Liver (tissue), 9 donors: Measurements from ENCODE around the gene ZDHHC19. TPM values are rescaled to one million over a fixed set of nuclear protein-coding genes. Genes with fewer than 3 reads are reported as not detected.

ENCODE experiments used
- DNase-seq: peaks from one replicate; pipeline ENCODE4 v3.0.0-alpha.2; 2017; ENCODE audit warnings: low spot score
- H3K27ac ChIP-seq, 2 donors: one replicate each; pipeline ENCODE4 v1.7.0; 2013; ENCODE audit warnings: inconsistent platforms in 2 of 2, low read length in 2 of 2, control low read depth in 1 of 2, low read depth in 1 of 2, mild to moderate bottlenecking in 1 of 2
- H3K27me3 ChIP-seq, 4 donors: one replicate each; pipeline versions ENCODE4 v1.6.1 to v1.7.0; 2013; ENCODE audit warnings: low read length in 3 of 4, inconsistent platforms in 1 of 4, mild to moderate bottlenecking in 1 of 4, moderate library complexity in 1 of 4; ENCODE audit not compliant: control insufficient read depth in 4 of 4, insufficient read depth in 4 of 4
- H3K36me3 ChIP-seq, 4 donors: one replicate each; pipeline versions ENCODE4 v1.6.1 to v1.7.0; 2013; ENCODE audit warnings: low read length in 3 of 4, mild to moderate bottlenecking in 3 of 4, low read depth in 1 of 4, moderate library complexity in 1 of 4; ENCODE audit not compliant: control insufficient read depth in 4 of 4, insufficient read depth in 3 of 4
- H3K4me1 ChIP-seq, 4 donors: one replicate each; pipeline versions ENCODE4 v1.6.1 to v1.7.0; 2013; ENCODE audit warnings: low read length in 3 of 4, mild to moderate bottlenecking in 3 of 4, moderate library complexity in 1 of 4; ENCODE audit not compliant: control insufficient read depth in 4 of 4, insufficient read depth in 4 of 4
- H3K4me3 ChIP-seq, 3 donors: one replicate each; pipeline versions ENCODE4 v1.6.1 to v1.7.0; 2013; ENCODE audit warnings: low read length in 3 of 3, control low read depth in 1 of 3, low read depth in 1 of 3, mild to moderate bottlenecking in 1 of 3
- H3K9ac ChIP-seq, 2 donors: one replicate each; pipeline ENCODE4 v1.7.0; 2013; ENCODE audit warnings: low read length in 2 of 2, mild to moderate bottlenecking in 2 of 2, moderate library complexity in 2 of 2, control low read depth in 1 of 2, low read depth in 1 of 2
- H3K9me3 ChIP-seq, 4 donors: one replicate each; pipeline versions ENCODE4 v1.6.1 to v1.7.0; 2013; ENCODE audit warnings: low read length in 3 of 4; ENCODE audit not compliant: control insufficient read depth in 4 of 4
- FOXA1 ChIP-seq: IDR thresholded peaks from 2 replicates; pipeline ENCODE4 v1.6.1; 2016; ENCODE audit warnings: antibody characterized with exemption
- FOXA2 ChIP-seq: IDR thresholded peaks from 2 replicates; pipeline ENCODE4 v1.6.1; 2016; ENCODE audit warnings: antibody characterized with exemption
- GABPA ChIP-seq, 2 donors: IDR thresholded peaks in 1 of 2; conservative IDR thresholded peaks in 1 of 2; 2 replicates each; pipeline ENCODE4 v1.6.1; 2016; ENCODE audit warnings: antibody characterized with exemption in 2 of 2, mild to moderate bottlenecking in 1 of 2, moderate library complexity in 1 of 2
- HNF4A ChIP-seq, 2 donors: conservative IDR thresholded peaks; 2 replicates each; pipeline ENCODE4 v1.6.1; 2016; ENCODE audit warnings: antibody characterized with exemption in 2 of 2, mild to moderate bottlenecking in 2 of 2
- HNF4G ChIP-seq: IDR thresholded peaks from 2 replicates; pipeline ENCODE4 v1.6.1; 2016; ENCODE audit warnings: antibody characterized with exemption
- JUND ChIP-seq, 2 donors: IDR thresholded peaks; 2 replicates each; pipeline ENCODE4 v1.6.1; 2016; ENCODE audit warnings: antibody characterized with exemption in 2 of 2
- MAX ChIP-seq: IDR thresholded peaks from 2 replicates; pipeline ENCODE4 v1.6.1; 2016; ENCODE audit warnings: antibody characterized with exemption
- NR2F2 ChIP-seq: IDR thresholded peaks from 2 replicates; pipeline ENCODE4 v1.6.1; 2016; ENCODE audit warnings: antibody characterized with exemption
- RAD21 ChIP-seq, 2 donors: IDR thresholded peaks; 2 replicates each; pipeline ENCODE4 v1.6.1; 2016; ENCODE audit warnings: antibody characterized with exemption in 2 of 2, mild to moderate bottlenecking in 2 of 2
- REST ChIP-seq: IDR thresholded peaks from 2 replicates; pipeline ENCODE4 v1.6.1; 2016; ENCODE audit warnings: antibody characterized with exemption, mild to moderate bottlenecking
- RXRA ChIP-seq, 2 donors: IDR thresholded peaks; 2 replicates each; pipeline ENCODE4 v1.6.1; 2017 to 2018; ENCODE audit warnings: antibody characterized with exemption in 2 of 2, mild to moderate bottlenecking in 1 of 2
- SP1 ChIP-seq: IDR thresholded peaks from 2 replicates; pipeline ENCODE4 v1.6.1; 2018; ENCODE audit warnings: antibody characterized with exemption, mild to moderate bottlenecking
- TAF1 ChIP-seq: conservative IDR thresholded peaks from 2 replicates; pipeline ENCODE4 v1.6.1; 2016; ENCODE audit warnings: antibody characterized with exemption, mild to moderate bottlenecking
- YY1 ChIP-seq: IDR thresholded peaks from 2 replicates; pipeline ENCODE4 v1.6.1; 2016; ENCODE audit warnings: antibody characterized with exemption, mild to moderate bottlenecking
- ZBTB33 ChIP-seq: IDR thresholded peaks from 2 replicates; pipeline ENCODE4 v1.6.1; 2016; ENCODE audit warnings: antibody characterized with exemption
- WGBS: extraction: QIAGEN DNeasy Blood & Tissue Kit; methylation state at CpG from one replicate; pipeline ENCODE4 v1.1.7; 2013; 5-methylcytosine and 5-hydroxymethylcytosine counted together
- polyA plus RNA-seq, 2 donors: library from polyadenylated mRNA; stranded (reverse) in 1 of 2; unstranded in 1 of 2; fragments of 200-250 nt in 1 of 2; fragments of >200 nt in 1 of 2; fragmentation: Nextera tagmentation in 1 of 2; extraction: Ambion mirVana in 1 of 2; gene quantifications; one replicate each; pipeline versions ENCODE4 v1.2.1 to v1.2.3, GENCODE V29; 2013 to 2015
- total RNA-seq, 2 donors: library from RNA; depleted of rRNA; stranded (reverse); fragments of >200 nt; gene quantifications; one replicate each; pipeline ENCODE4 v1.2.3, GENCODE V29; 2014
- TF ChIP-seq, protein P1 (sequence below): fragments of 150-350 bp; IDR thresholded peaks from 2 replicates; pipeline ENCODE4 v1.5.1; 2017; ENCODE audit warnings: improper control_type of control experiment, low read depth, low read length; ENCODE audit not compliant: missing input control
- TF ChIP-seq, protein P2 (sequence below): IDR thresholded peaks from 2 replicates; pipeline ENCODE4 v1.6.1; 2016; ENCODE audit warnings: antibody characterized with exemption
- donor health status: healthy.
- donor health status: healthy.
- donor health status: healthy.
- donor health status: healthy.
- donor health status: healthy.

ZDHHC19 gene
- total and polyA plus RNA-seq, 4 donors: 0.42 to 1.5 (median 0.81) TPM

DNA sequence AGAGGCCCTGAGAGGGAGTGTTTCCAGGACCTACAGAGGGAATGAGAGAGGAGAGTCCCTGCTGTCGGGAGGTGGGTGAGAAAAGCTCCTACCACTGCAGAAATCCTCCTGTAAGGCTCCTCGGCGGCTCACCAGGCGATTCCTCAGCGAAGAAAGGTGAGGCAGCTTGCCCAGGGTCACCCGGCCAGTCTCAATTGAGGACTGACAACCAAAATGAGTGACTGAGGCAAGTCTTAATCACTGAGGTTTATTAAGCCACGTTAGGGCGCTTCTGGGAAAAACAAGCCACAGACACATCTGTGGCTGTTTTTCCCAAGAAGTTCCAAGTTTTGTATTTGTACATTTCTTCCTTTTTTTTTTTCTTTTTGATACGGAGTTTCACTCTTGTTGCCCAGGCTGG is 48.5 kb downstream of the ZDHHC19 start:
- TF ChIP-seq, protein P1, sequence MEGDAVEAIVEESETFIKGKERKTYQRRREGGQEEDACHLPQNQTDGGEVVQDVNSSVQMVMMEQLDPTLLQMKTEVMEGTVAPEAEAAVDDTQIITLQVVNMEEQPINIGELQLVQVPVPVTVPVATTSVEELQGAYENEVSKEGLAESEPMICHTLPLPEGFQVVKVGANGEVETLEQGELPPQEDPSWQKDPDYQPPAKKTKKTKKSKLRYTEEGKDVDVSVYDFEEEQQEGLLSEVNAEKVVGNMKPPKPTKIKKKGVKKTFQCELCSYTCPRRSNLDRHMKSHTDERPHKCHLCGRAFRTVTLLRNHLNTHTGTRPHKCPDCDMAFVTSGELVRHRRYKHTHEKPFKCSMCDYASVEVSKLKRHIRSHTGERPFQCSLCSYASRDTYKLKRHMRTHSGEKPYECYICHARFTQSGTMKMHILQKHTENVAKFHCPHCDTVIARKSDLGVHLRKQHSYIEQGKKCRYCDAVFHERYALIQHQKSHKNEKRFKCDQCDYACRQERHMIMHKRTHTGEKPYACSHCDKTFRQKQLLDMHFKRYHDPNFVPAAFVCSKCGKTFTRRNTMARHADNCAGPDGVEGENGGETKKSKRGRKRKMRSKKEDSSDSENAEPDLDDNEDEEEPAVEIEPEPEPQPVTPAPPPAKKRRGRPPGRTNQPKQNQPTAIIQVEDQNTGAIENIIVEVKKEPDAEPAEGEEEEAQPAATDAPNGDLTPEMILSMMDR: no peak
- TF ChIP-seq HNF4A (conservative IDR thresholded peaks at IDR 0.05) (no peak), JUND (IDR thresholded peaks at IDR 0.05) (no peak), FOXA2 (no peak), NR2F2 (no peak), HNF4G (no peak), ZBTB33 (no peak), RAD21 (IDR thresholded peaks at IDR 0.05) (no peak), FOXA1 (no peak), REST (no peak), TAF1 (no peak), SP1 (no peak), RXRA (IDR thresholded peaks at IDR 0.05) (no peak), MAX (no peak), YY1 (no peak), GABPA (IDR thresholded peaks at IDR 0.05 in 1 of 2, conservative IDR thresholded peaks at IDR 0.05 in 1 of 2) (no peak)
- TF ChIP-seq, protein P2, sequence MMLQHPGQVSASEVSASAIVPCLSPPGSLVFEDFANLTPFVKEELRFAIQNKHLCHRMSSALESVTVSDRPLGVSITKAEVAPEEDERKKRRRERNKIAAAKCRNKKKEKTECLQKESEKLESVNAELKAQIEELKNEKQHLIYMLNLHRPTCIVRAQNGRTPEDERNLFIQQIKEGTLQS: no peak
- Histone ChIP-seq H3K9ac (no peak overlapping the region), H3K27ac (no peak overlapping the region), H3K36me3 (no peaks in the 10 kb centered on the region), H3K4me1 (peaks cover 2 to 13% (median 4%) of the 10 kb centered on the region in 4 donors), H3K4me3 (no peak overlapping the region), H3K27me3 (no peaks in the 10 kb centered on the region), H3K9me3 (no peaks in the 10 kb centered on the region)
- no peak for DNase-seq
- WGBS: 94% methylated on average over 9 of the region's 9 CpGs
